NK-92 (cell line): Measurements from ENCODE around the gene UXT.
"Not testable (repeated sequence)": the region's sequence is repeated elsewhere in the genome, so short reads cannot be mapped to it uniquely, and the experiment has no call there.

Experiments used
- DNase-seq: peaks from one replicate; lab custom pipeline; 2025; ENCODE audit not compliant: unreplicated experiment; lab: John Stamatoyannopoulos, UW

Gene UXT, protein sequence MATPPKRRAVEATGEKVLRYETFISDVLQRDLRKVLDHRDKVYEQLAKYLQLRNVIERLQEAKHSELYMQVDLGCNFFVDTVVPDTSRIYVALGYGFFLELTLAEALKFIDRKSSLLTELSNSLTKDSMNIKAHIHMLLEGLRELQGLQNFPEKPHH

GRCh38 chrX:47658684-47659420 lies at the start of gene UXT:
Gene UXT (minus strand): TSS chrX:47659180. CDS start chrX:47658927, 253 bp downstream.
- peak; percentile 49 for DNase-seq

DNA sequence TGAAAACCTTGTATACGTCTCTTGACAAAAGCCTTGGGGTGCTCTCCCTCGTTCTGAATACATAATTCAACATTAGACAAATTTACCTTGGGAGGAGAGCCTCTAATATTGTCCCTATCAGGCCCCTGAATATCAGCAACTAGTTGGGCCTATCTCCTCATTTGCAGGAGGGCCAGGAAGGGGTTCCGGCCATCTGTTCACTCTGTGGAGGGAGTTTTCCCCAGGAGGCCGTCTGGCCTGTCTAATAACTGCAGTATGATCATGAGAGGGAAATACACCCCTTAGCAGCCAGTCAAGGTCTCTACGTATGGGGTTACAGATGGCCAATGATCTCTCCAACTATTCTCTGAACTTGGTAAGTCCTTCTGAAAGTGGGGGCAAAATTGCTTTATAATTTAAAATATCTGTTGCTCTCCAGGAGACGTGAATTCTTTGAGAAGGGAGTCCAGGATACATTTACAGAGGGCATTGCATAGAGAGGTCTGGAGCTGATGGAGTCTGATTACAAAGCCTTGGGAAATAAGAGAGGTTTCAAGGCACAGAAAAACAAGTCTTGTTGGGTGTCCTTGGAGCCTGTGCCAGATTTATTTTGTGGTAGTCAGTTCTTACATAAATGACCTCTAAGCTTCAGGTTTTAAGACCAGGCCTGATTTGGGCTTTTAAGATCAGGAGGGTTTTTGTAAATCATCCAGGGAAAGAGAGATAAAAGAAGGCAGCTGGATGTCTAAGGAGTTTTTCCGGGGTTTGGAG lies 48.2 kb upstream of the UXT start:
- no peak for DNase-seq

DNA sequence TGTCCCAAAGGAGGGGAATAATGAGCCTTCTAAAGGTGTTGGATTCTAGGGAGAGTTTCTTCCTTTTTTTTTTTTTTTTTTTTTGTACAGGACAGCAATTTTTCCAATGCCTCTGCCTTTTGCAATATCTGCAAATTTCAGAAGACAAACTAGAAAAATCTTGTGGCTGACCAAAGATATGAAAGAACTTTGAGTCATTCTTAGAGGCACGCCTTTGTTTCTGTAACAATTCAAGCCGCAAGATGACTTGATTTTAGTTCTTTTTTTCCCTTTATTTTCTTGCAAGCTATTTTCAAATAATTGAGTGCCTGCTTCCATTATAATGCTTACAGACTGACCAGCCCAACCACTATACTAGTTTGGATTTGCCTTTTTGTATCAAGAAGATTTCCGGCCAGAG lies 47.6 kb upstream of the UXT start:
- DNase-seq: no peak

DNA sequence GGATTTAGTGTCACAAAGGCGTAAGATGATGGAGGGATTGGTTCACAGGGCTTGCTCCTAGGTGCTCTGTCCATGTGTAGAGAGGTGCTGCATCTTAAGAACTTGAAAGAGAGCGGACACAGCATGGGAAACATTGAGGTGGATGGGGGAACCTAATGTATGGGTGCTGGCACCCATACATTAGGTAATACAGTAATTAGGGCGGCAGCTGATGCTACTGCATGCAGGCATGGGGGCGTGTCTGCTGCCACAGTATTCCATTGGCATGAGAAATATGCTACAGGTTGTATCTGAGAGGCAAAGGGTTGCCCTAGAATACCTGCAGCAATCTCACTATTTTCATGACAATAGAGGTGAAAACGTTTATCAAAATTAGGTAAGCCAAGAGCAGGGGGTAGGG lies 45.8 kb upstream of the UXT start:
- DNase-seq: no peak

DNA sequence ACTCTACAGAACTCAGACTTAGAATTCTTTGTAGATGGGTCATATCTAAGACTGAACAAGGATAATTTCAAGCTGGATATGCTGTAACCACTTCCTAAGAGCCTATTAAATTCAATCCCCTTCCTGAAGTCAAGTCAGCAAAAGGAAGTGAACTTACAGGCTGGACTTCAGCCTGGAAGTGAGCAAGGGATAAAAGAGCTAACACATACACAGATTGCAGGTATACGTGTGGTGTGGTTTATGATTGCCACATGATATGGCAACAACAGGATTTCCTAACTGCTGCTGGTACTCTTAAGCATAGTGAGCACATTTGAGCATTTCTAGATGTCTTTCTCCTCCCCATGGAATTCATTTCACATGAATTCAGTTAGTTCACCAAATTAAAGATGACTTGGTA lies 38.2 kb upstream of the UXT start:
- DNase-seq: no peak

- no peak for DNase-seq
Observed at GRCh38 chrX:47690175-47690574, 31.2 kb upstream of the UXT start.

DNA sequence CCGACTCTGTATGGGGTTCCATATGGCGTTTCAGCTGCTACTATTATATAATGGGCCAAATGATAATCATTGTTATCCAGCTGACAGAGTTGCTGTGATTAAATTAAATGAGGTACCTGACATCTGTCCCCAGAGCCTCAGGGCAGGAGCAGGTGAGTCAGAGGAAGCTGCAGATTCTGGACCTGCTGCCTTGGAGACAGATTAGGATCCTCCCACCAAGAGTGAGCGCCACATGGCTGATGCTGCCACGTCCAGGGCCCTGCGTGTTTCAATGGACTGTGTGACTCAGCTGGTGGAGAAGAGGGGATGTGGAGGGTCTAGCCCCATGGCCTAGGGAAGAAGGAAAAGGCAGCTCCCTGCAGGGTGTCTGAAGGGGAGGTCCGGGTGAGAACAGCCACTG lies 28.3 kb upstream of the UXT start:
- DNase-seq: no peak

DNA sequence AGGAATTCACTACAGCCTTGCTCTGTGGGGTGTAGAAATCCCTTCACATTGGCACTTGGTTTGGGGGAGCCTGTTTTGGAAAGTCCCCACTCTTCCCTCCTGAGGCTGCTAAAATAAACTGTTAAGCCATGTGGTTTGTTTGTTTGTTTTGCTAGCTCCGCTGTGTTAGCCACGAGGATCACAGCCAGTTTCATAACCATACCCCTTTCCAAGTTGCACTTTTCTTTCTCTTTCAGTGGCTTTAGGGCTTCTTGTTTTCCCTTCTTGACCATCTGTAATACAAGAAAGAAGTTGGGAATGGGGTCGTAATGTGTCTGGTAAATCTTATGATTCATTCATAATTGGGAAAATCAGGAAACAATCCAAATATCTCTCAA lies 24.8 kb upstream of the UXT start:
- DNase-seq: no peak

GRCh38 chrX:47683184-47683828 lies 24.3 kb upstream of the UXT start:
- DNase-seq: no peak

- not testable (repeated sequence) for DNase-seq
Observed at GRCh38 chrX:47675959-47676859, 17.2 kb upstream of the UXT start.

- DNase-seq: no peak
Observed at GRCh38 chrX:47674776-47675175, 15.8 kb upstream of the UXT start.

GRCh38 chrX:47665797-47666196 lies 6.8 kb upstream of the UXT start:
- not testable (repeated sequence) for DNase-seq

DNA sequence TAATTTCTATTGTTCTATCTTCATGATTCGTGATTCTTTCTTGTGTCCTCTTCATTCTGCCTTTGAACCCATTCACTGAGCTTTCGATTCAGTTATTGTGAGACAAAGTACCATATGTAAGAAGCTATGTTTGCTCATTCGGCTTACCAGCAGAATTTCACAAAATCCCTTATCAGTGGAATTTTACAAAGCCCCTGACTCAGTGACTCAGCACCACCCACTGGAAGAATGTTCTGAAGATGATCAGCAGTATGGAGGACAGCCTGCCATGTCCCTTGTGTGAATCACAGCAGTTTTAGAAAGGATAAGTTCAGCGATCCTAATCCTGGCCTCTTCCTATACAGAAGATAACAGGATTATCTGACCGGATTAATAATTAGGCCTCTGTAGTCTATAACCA lies 5.8 kb upstream of the UXT start:
- no peak for DNase-seq

- DNase-seq: no peak
Observed at GRCh38 chrX:47662144-47662657, 3.2 kb upstream of the UXT start.

- no peak for DNase-seq
Observed at GRCh38 chrX:47661539-47661938, 2.6 kb upstream of the UXT start.

GRCh38 chrX:47659421-47659726 lies 394 bp upstream of the UXT start:
- DNase-seq: no peak

GRCh38 chrX:47658301-47658683 lies 688 bp downstream of the UXT start:
- no peak for DNase-seq

DNA sequence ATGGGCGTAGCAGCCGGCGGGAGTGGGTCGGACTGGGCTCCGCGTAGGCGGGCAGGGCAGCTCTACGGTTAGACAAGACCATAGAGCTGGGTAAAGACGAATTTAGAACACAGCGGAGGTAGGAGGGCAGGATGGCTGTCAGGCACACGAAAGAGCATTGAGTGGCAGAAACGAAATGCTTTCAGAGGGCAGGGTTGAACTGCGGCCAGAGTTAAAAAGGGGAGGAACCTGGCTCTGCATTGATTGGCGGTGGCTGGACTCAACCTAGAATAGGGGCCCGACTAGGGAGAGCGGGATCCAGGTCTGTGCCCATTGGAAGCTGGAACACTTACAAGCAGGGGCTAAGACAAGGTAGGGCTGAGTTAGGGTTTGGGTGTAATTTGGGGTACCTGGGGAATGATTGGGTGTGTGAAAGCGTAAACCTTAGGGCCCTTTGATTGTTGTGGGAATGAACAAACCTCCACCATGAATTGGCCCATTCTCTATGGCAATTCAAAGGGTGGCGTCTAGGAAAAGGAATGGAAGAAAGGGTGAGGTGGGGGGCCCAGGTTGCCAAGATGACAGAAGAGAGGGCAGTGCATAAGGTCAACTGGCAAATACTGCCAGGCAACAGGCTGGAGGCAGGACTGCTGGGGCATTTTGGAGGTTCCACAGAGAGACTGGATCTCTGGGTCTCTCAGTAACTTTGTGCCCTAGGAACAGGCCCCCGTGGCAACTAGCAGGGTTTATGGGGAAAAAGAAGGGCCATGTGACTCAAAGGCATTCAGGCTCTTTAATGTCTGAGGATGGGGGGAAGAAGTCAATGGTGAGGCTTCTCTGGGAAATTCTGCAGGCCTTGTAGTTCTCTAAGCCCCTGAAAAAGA lies 7.7 kb downstream of the UXT start:
- DNase-seq: no peak

GRCh38 chrX:47650164-47651042 lies 8.6 kb downstream of the UXT start, which contains the start of gene ELK1:
Gene ELK1 (minus strand): TSS chrX:47650563. CDS start chrX:47641441, 9,122 bp downstream.
- DNase-seq: peak; percentile 55
